Thymus (tissue), 11 donors: Measurements from ENCODE around the gene SLC49A4. TPM values are rescaled to one million over a fixed set of nuclear protein-coding genes. Genes with fewer than 3 reads are reported as not detected.

ENCODE experiments used
- DNase-seq, 9 donors: peaks; one replicate each; pipeline ENCODE4 v3.0.0-alpha.2; 2013; ENCODE audit warnings: low spot score in 9 of 9, low read depth in 6 of 9, missing footprints in 1 of 9
- H3K27ac ChIP-seq, 2 donors: one replicate each; pipeline ENCODE4 v1.5.1; 2013; ENCODE audit warnings: control low read depth in 1 of 2, low read depth in 1 of 2, low read length in 1 of 2, mild to moderate bottlenecking in 1 of 2, moderate library complexity in 1 of 2
- H3K27me3 ChIP-seq, 2 donors: one replicate each; pipeline ENCODE4 v1.5.1; 2013; ENCODE audit warnings: low read length in 1 of 2; ENCODE audit not compliant: control insufficient read depth in 2 of 2, insufficient read depth in 1 of 2
- H3K36me3 ChIP-seq, 2 donors: one replicate each; pipeline ENCODE4 v1.5.1; 2013; ENCODE audit warnings: low read length in 1 of 2, mild to moderate bottlenecking in 1 of 2, moderate library complexity in 1 of 2; ENCODE audit not compliant: control insufficient read depth in 2 of 2, insufficient read depth in 2 of 2
- H3K4me1 ChIP-seq, 2 donors: one replicate each; pipeline ENCODE4 v1.5.1; 2013; ENCODE audit warnings: low read length in 2 of 2; ENCODE audit not compliant: control insufficient read depth in 2 of 2, insufficient read depth in 2 of 2
- H3K4me3 ChIP-seq, 2 donors: one replicate each; pipeline ENCODE4 v1.5.1; 2013; ENCODE audit warnings: low read length in 2 of 2, control low read depth in 1 of 2, mild to moderate bottlenecking in 1 of 2
- H3K9me3 ChIP-seq, 2 donors: one replicate each; pipeline ENCODE4 v1.5.1; 2013; ENCODE audit warnings: low read length in 1 of 2, mild to moderate bottlenecking in 1 of 2; ENCODE audit not compliant: control insufficient read depth in 2 of 2, insufficient read depth in 1 of 2
- WGBS: extraction: QIAGEN DNeasy Blood & Tissue Kit; methylation state at CpG from one replicate; pipeline ENCODE4 v1.1.7; 2013; 5-methylcytosine and 5-hydroxymethylcytosine counted together
- polyA plus RNA-seq: library from polyadenylated mRNA; stranded (reverse); fragments of 200-250 nt; gene quantifications from one replicate; pipeline ENCODE4 v1.2.3, GENCODE V29; 2013
- total RNA-seq: library from RNA; stranded (reverse); fragments of 120-200 nt; gene quantifications from one replicate; pipeline ENCODE4 v1.2.4, GENCODE V29; 2013
- donor health status: healthy.

The SLC49A4 gene
- total and polyA plus RNA-seq, 2 donors, result 3.3 to 5.9 TPM

GRCh38 chr3:122862381-122862780 lies 67.5 kb downstream of the SLC49A4 start:
- DNase-seq, result no peak

GRCh38 chr3:122864498-122864897 lies 69.6 kb downstream of the SLC49A4 start:
- Histone ChIP-seq H3K36me3 (no peaks in the 10 kb centered on the region), H3K4me3 (no peak overlapping the region)
- no peak for DNase-seq

More at GRCh38 chr3:122862381-122862780, 67.5 kb downstream of the SLC49A4 start:
- Histone ChIP-seq H3K36me3 (no peaks in the 10 kb centered on the region), H3K27ac (no peak overlapping the region), H3K4me3 (no peak overlapping the region), H3K27me3 (no peaks in the 10 kb centered on the region), H3K9me3 (no peaks in the 10 kb centered on the region), H3K4me1 (no peaks in the 10 kb centered on the region)

GRCh38 chr3:122868322-122868721 lies 73.5 kb downstream of the SLC49A4 start:
- DNase-seq, result no peak
- Histone ChIP-seq H3K27ac (no peak overlapping the region), H3K4me3 (no peak overlapping the region), H3K4me1 (no peaks in the 10 kb centered on the region), H3K9me3 (no peaks in the 10 kb centered on the region), H3K36me3 (no peaks in the 10 kb centered on the region), H3K27me3 (no peaks in the 10 kb centered on the region)

More at GRCh38 chr3:122864498-122864897, 69.6 kb downstream of the SLC49A4 start:
- Histone ChIP-seq H3K27me3 (no peaks in the 10 kb centered on the region), H3K27ac (no peak overlapping the region), H3K9me3 (no peaks in the 10 kb centered on the region), H3K4me1 (no peaks in the 10 kb centered on the region)

- DNase-seq, result no peak
- no peaks in the 10 kb centered on the region for H3K9me3 ChIP-seq
- H3K27me3 ChIP-seq, result no peaks in the 10 kb centered on the region
- no peaks in the 10 kb centered on the region for H3K4me1 ChIP-seq
- no peaks in the 10 kb centered on the region for H3K36me3 ChIP-seq
- 97% methylated on average over 9 of the region's 9 CpGs for WGBS
- H3K27ac ChIP-seq, result no peak overlapping the region
- H3K4me3 ChIP-seq, result no peak overlapping the region
These were observed 79.1 kb downstream of the SLC49A4 start for GRCh38 chr3:122873741-122874515.

GRCh38 chr3:122875547-122876127 lies 80.8 kb downstream of the SLC49A4 start:
- H3K27me3 ChIP-seq, result no peaks in the 10 kb centered on the region
- no peaks in the 10 kb centered on the region for H3K9me3 ChIP-seq
- no peaks in the 10 kb centered on the region for H3K4me1 ChIP-seq
- no peak overlapping the region for H3K4me3 ChIP-seq
- no peak overlapping the region for H3K27ac ChIP-seq
- H3K36me3 ChIP-seq, result no peaks in the 10 kb centered on the region
- no peak for DNase-seq

- H3K27ac ChIP-seq, result no peak overlapping the region
- H3K4me1 ChIP-seq, result no peaks in the 10 kb centered on the region
- no peaks in the 10 kb centered on the region for H3K27me3 ChIP-seq
- 96% methylated on average over 4 of the region's 4 CpGs for WGBS
- H3K36me3 ChIP-seq, result no peaks in the 10 kb centered on the region
- H3K4me3 ChIP-seq, result no peak overlapping the region
- H3K9me3 ChIP-seq, result no peaks in the 10 kb centered on the region
- no peak for DNase-seq
These were observed 85.3 kb downstream of the SLC49A4 start for GRCh38 chr3:122880173-122880572.

- Histone ChIP-seq H3K4me1 (no peaks in the 10 kb centered on the region), H3K4me3 (no peak overlapping the region), H3K36me3 (no peaks in the 10 kb centered on the region), H3K9me3 (no peaks in the 10 kb centered on the region), H3K27ac (no peak overlapping the region), H3K27me3 (no peaks in the 10 kb centered on the region)
- DNase-seq, result no peak
- WGBS, result 95% methylated on average over 4 of the region's 4 CpGs
These were observed 85.8 kb downstream of the SLC49A4 start for GRCh38 chr3:122880624-122881023.

- DNase-seq, result no peak
- Histone ChIP-seq H3K4me3 (no peak overlapping the region), H3K27ac (no peak overlapping the region), H3K27me3 (no peaks in the 10 kb centered on the region), H3K36me3 (no peaks in the 10 kb centered on the region), H3K4me1 (no peaks in the 10 kb centered on the region), H3K9me3 (no peaks in the 10 kb centered on the region)
- 96% methylated on average over 2 of the region's 2 CpGs for WGBS
These were observed 87.6 kb downstream of the SLC49A4 start for GRCh38 chr3:122882361-122882947.

GRCh38 chr3:122886251-122886650 lies 91.4 kb downstream of the SLC49A4 start:
- 97% methylated on average over 4 of the region's 4 CpGs for WGBS

More at GRCh38 chr3:122886251-122886650, 91.4 kb downstream of the SLC49A4 start:
- peaks cover 15 to 18% of the 10 kb centered on the region in 2 donors for H3K4me1 ChIP-seq
- no peaks in the 10 kb centered on the region for H3K36me3 ChIP-seq
- no peak overlapping the region for H3K4me3 ChIP-seq
- no peak overlapping the region for H3K27ac ChIP-seq
- H3K9me3 ChIP-seq, result no peaks in the 10 kb centered on the region
- no peaks in the 10 kb centered on the region for H3K27me3 ChIP-seq
- no peak for DNase-seq
